Psoas muscle (tissue), 8 donors: ENCODE data around the gene GLI3. TPM values are rescaled to one million over a fixed set of nuclear protein-coding genes. Genes with fewer than 3 reads are reported as not detected.

Experiments
- ATAC-seq, 4 donors: fragments of 200-7000 bp; cut with Tn5 transposase; one replicate each; pipeline ENCODE4 v1.9.1; 2020; ENCODE audit warnings: moderate library complexity in 3 of 4, mild to moderate bottlenecking in 2 of 4
- DNase-seq, 2 donors: peaks; one replicate each; pipeline ENCODE4 v3.0.0-alpha.2; 2020
- H3K27ac ChIP-seq: fragments of 200-600 bp; one replicate; pipeline ENCODE4 v1.8.0; 2022
- H3K27me3 ChIP-seq, 3 donors: fragments of 200-600 bp in 1 of 3; one replicate each; pipeline versions ENCODE4 v1.6.1 to v1.8.0; 2013 to 2022; ENCODE audit warnings: low read length in 2 of 3, mild to moderate bottlenecking in 2 of 3, moderate library complexity in 1 of 3; ENCODE audit not compliant: insufficient read depth in 3 of 3
- H3K36me3 ChIP-seq, 2 donors: fragments of 200-600 bp in 1 of 2; one replicate each; pipeline versions ENCODE4 v1.6.1 to v1.8.0; 2013 to 2022; ENCODE audit warnings: low read depth in 1 of 2, mild to moderate bottlenecking in 1 of 2, moderate library complexity in 1 of 2; ENCODE audit not compliant: insufficient read depth in 1 of 2
- H3K4me1 ChIP-seq: fragments of 200-600 bp; one replicate; pipeline ENCODE4 v1.8.0; 2022
- H3K4me3 ChIP-seq: fragments of 200-600 bp; one replicate; pipeline ENCODE4 v1.8.0; 2022; ENCODE audit warnings: mild to moderate bottlenecking
- H3K9me3 ChIP-seq: fragments of 200-600 bp; one replicate; pipeline ENCODE4 v1.8.0; 2022
- CTCF ChIP-seq: fragments of 200-600 bp; IDR thresholded peaks from one replicate; pipeline ENCODE4 v1.8.0; 2022; ENCODE audit warnings: antibody characterized with exemption
- WGBS, 3 donors: extraction: QIAGEN DNeasy Blood & Tissue Kit; methylation state at CpG; one replicate each; pipeline versions ENCODE4 v1.1.6 to v1.1.7; 2013; 5-methylcytosine and 5-hydroxymethylcytosine counted together
- intact Hi-C, 2 donors: fragments of 100-400 bp; cut with DNase I; formaldehyde crosslinking; loops; one replicate each; pipeline versions ENCODE4 v1.11.0 to v1.14.2; 2022
- polyA plus RNA-seq, 3 donors: library from polyadenylated mRNA; stranded (reverse); fragments of 200-250 nt; gene quantifications; one replicate each; pipeline ENCODE4 v1.2.3, GENCODE V29; 2013
- total RNA-seq, 4 donors: library from RNA; stranded (reverse); fragmentation: NEBNext Ultra II Directional in 2 of 4; extraction: Animal tissue kit (Norgen Biotek cat#: 25700) in 2 of 4; gene quantifications; one replicate each; pipeline versions ENCODE4 v1.2.1 to v1.2.4, GENCODE V29; 2021 to 2023
- donor health status: healthy with polysubstance abuse.
- donor health status: DM: no; HTN: no; CAD: no; lungs with moderate emphysema.
- donor health status: Bipolar disorder and iron deficiency.
- donor health status: healthy.
- donor health status: DM: yes; HTN: yes; CAD: no.
- donor health status: DM: no; HTN: no; CAD: no.
- donor health status: DM: no; HTN: no; CAD: no.
- donor health status: DM: yes; HTN: yes; CAD: no.

Gene GLI3
- total and polyA plus RNA-seq, 7 donors, result 0.24 to 4.9 (median 3.2) TPM

- H3K4me3 ChIP-seq, result no peak overlapping the region
- 98% methylated on average over 53 to 62 of the region's 62 CpGs for WGBS, 3 donors
- no peak for DNase-seq
- no peaks in the 10 kb centered on the region for H3K9me3 ChIP-seq
- no peak for ATAC-seq
- no peaks in the 10 kb centered on the region for H3K4me1 ChIP-seq
- no peaks in the 10 kb centered on the region for H3K27me3 ChIP-seq
- no peak for TF ChIP-seq CTCF
- intact Hi-C loops, result no loop called here
- H3K27ac ChIP-seq, result no peak overlapping the region
- H3K36me3 ChIP-seq, result peaks cover 0 to 7% of the 10 kb centered on the region in 2 donors
Observed at GRCh38 chr7:41965951-41966505, 271.0 kb downstream of the GLI3 start.

- no peak for TF ChIP-seq CTCF
- peak in 1 of 4 donors; percentile 40 for ATAC-seq
- H3K4me1 ChIP-seq, result no peaks in the 10 kb centered on the region
- H3K27me3 ChIP-seq, result no peaks in the 10 kb centered on the region
- H3K4me3 ChIP-seq, result no peak overlapping the region
- intact Hi-C loops, result no loop called here
- H3K36me3 ChIP-seq, result peaks cover 0 to 7% of the 10 kb centered on the region in 2 donors
- no peak for DNase-seq
- WGBS, 3 donors, result 77 to 88% (median 84%) methylated on average over 47 of the region's 47 CpGs
- H3K27ac ChIP-seq, result no peak overlapping the region
- no peaks in the 10 kb centered on the region for H3K9me3 ChIP-seq
Observed at GRCh38 chr7:41964849-41965745, 271.9 kb downstream of the GLI3 start.

- no peak for TF ChIP-seq CTCF
- intact Hi-C loops, result no loop called here
- Histone ChIP-seq H3K4me1 (no peaks in the 10 kb centered on the region), H3K9me3 (no peaks in the 10 kb centered on the region), H3K4me3 (no peak overlapping the region), H3K27ac (no peak overlapping the region), H3K27me3 (no peaks in the 10 kb centered on the region), H3K36me3 (peaks cover 0 to 7% of the 10 kb centered on the region in 2 donors)
- no peak for DNase-seq
- WGBS, 3 donors, result 79 to 87% (median 84%) methylated on average over 16 of the region's 16 CpGs
- ATAC-seq, result no peak
Observed at GRCh38 chr7:41964183-41964753, 272.7 kb downstream of the GLI3 start.

- intact Hi-C loops, result no loop called here
- DNase-seq (no peak), ATAC-seq (no peak)
- no peaks in the 10 kb centered on the region for H3K36me3 ChIP-seq
- H3K27me3 ChIP-seq, result no peaks in the 10 kb centered on the region
- peaks cover 22% of the 10 kb centered on the region for H3K4me1 ChIP-seq
- TF ChIP-seq CTCF, result no peak
- no peak overlapping the region for H3K4me3 ChIP-seq
- WGBS, 3 donors, result 63 to 65% (median 64%) methylated on average over 10 of the region's 10 CpGs
- H3K27ac ChIP-seq, result no peak overlapping the region
- H3K9me3 ChIP-seq, result no peaks in the 10 kb centered on the region
Observed at GRCh38 chr7:41956705-41957104, 280.3 kb downstream of the GLI3 start.
